Glutamatergic neuron (in vitro differentiated cells): ENCODE measurements around the gene XPO5. TPM values are rescaled to one million over a fixed set of nuclear protein-coding genes. Genes with fewer than 3 reads are reported as not detected.

Experiments
- DNase-seq: peaks from one replicate; pipeline ENCODE4 v3.0.0; 2022
- H3K27ac Mint-ChIP-seq: one replicate; pipeline ENCODE4 v1.8.0; 2020; ENCODE audit warnings: mild to moderate bottlenecking, mixed read lengths, inconsistent platforms; ENCODE audit not compliant: unreplicated experiment
- H3K27me3 Mint-ChIP-seq: one replicate; pipeline ENCODE4 v1.8.0; 2020; ENCODE audit warnings: mild to moderate bottlenecking, moderate library complexity, mixed read lengths, inconsistent platforms; ENCODE audit not compliant: unreplicated experiment
- H3K36me3 Mint-ChIP-seq: one replicate; pipeline ENCODE4 v1.8.0; 2020; ENCODE audit warnings: mild to moderate bottlenecking, mixed read lengths, inconsistent platforms; ENCODE audit not compliant: unreplicated experiment
- H3K4me1 Mint-ChIP-seq: one replicate; pipeline ENCODE4 v1.8.0; 2020; ENCODE audit warnings: mild to moderate bottlenecking, low read depth, mixed read lengths, inconsistent platforms; ENCODE audit not compliant: unreplicated experiment
- H3K4me3 Mint-ChIP-seq: one replicate; pipeline ENCODE4 v1.8.0; 2020; ENCODE audit warnings: mild to moderate bottlenecking, mixed read lengths, inconsistent platforms; ENCODE audit not compliant: unreplicated experiment
- H3K9me3 Mint-ChIP-seq: one replicate; pipeline ENCODE4 v1.8.0; 2020; ENCODE audit warnings: mild to moderate bottlenecking, moderate library complexity, mixed read lengths, inconsistent platforms; ENCODE audit not compliant: unreplicated experiment
- CTCF ChIP-seq: fragments of 200-600 bp; sonication (generic); IDR thresholded peaks from one replicate; pipeline ENCODE4 v1.5.0; 2021; ENCODE audit not compliant: partially characterized antibody, unreplicated experiment
- total RNA-seq: library from RNA; stranded (reverse); fragmentation: NEBNext Ultra II Directional; extraction: Animal tissue kit (Norgen Biotek cat#: 25700); gene quantifications from one replicate; pipeline ENCODE4 v1.2.1, GENCODE V29; 2021; ENCODE audit not compliant: unreplicated experiment

Gene XPO5
- total RNA-seq, 1 donor from 2014 or later: 52.7 TPM

DNA sequence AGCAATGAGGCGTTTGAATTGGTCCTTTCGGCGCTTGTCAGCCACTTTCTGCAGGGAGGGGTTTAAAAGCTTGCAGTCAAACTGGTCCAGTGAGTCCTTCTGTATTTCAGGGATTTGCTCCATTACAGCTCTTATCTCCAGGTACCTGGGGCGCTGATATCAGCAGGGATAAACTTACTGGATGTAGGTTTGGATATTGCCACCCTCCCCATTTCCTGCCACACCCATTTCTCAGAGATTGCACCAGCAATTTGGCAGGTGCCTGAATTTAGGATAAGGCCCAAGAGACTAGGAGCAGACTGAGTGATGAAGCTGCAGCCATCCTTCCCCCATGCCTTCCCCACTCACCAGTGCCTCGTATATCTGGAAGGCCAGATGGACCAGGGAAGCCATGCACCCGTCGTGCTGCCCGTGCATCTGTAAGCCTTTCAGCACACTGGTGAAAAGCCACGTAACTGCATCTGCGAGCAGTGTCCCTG, 51.3 kb downstream of the XPO5 start:
- Mint-ChIP-seq H3K27me3 (no peaks in the 10 kb centered on the region), H3K4me3 (no peak overlapping the region), H3K27ac (no peak overlapping the region), H3K4me1 (no peaks in the 10 kb centered on the region), H3K9me3 (peaks cover 1% of the 10 kb centered on the region), H3K36me3 (no peaks in the 10 kb centered on the region)
- no peak for TF ChIP-seq CTCF
- DNase-seq: no peak

GRCh38 chr6:43523284-43523683, 52.6 kb downstream of the XPO5 start:
- Mint-ChIP-seq H3K9me3 (peaks cover 1% of the 10 kb centered on the region), H3K36me3 (no peaks in the 10 kb centered on the region), H3K27ac (no peak overlapping the region), H3K4me1 (no peaks in the 10 kb centered on the region), H3K27me3 (no peaks in the 10 kb centered on the region), H3K4me3 (no peak overlapping the region)
- DNase-seq: no peak
- no peak for TF ChIP-seq CTCF

- Mint-ChIP-seq H3K4me1 (no peaks in the 10 kb centered on the region), H3K4me3 (no peak overlapping the region), H3K27ac (no peak overlapping the region), H3K9me3 (peaks cover 1% of the 10 kb centered on the region), H3K36me3 (no peaks in the 10 kb centered on the region), H3K27me3 (no peaks in the 10 kb centered on the region)
- no peak for DNase-seq
- no peak for TF ChIP-seq CTCF
Observed at GRCh38 chr6:43522547-43523261, 53.1 kb downstream of the XPO5 start.

DNA sequence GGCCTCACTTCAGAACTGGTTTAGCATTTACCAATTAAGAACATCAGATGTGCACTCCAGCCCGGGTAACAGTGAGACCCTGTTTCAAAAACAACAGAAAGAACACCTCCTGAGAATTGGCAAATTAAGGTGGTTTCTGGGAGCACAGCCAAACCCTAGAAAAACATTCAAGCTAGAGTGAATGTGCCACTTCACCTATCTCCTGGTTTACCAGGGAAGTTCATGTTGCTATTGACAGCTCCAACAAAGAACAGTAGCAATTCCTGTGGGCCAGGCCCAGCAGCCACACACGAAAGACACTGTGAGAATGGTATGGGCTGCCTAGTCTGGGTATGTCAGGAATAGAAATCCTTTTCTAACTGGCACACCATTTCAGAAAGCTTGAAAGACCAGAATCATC, 54.0 kb downstream of the XPO5 start:
- Mint-ChIP-seq H3K27ac (no peak overlapping the region), H3K27me3 (no peaks in the 10 kb centered on the region), H3K4me3 (no peak overlapping the region), H3K36me3 (no peaks in the 10 kb centered on the region), H3K9me3 (peaks cover 1% of the 10 kb centered on the region), H3K4me1 (no peaks in the 10 kb centered on the region)
- TF ChIP-seq CTCF: no peak
- DNase-seq: no peak

GRCh38 chr6:43520097-43520496, 55.7 kb downstream of the XPO5 start:
- H3K4me3 Mint-ChIP-seq: no peak overlapping the region

More at GRCh38 chr6:43520097-43520496, 55.7 kb downstream of the XPO5 start:
- no peak overlapping the region for H3K27ac Mint-ChIP-seq
- peaks cover 5% of the 10 kb centered on the region for H3K4me1 Mint-ChIP-seq
- peaks cover 5% of the 10 kb centered on the region for H3K27me3 Mint-ChIP-seq
- H3K36me3 Mint-ChIP-seq: peaks cover 3% of the 10 kb centered on the region
- DNase-seq: no peak
- no peak for TF ChIP-seq CTCF
- H3K9me3 Mint-ChIP-seq: peaks cover 3% of the 10 kb centered on the region
